ENCODE results near the gene TSEN54.

- TF ChIP-seq CTCF (IDR thresholded peaks at IDR 0.05): no peak
- no peak for TF ChIP-seq POLR2A (IDR thresholded peaks at IDR 0.05)
Observed at GRCh38 chr17:75555679-75556153, 39.4 kb downstream of the TSEN54 start.
